Suprapubic skin (tissue), 4 donors: Measurements from ENCODE around the gene BCAT1. TPM values are rescaled to one million over a fixed set of nuclear protein-coding genes. Genes with fewer than 3 reads are reported as not detected.

Experiments
- DNase-seq, 2 donors: peaks; one replicate each; pipeline ENCODE4 v3.0.0-alpha.2; 2019; ENCODE audit warnings: low spot score in 2 of 2
- H3K27ac ChIP-seq: fragments of 200-600 bp; sonication (generic); one replicate; pipeline ENCODE4 v1.5.1; 2019
- H3K27me3 ChIP-seq: fragments of 200-600 bp; sonication (generic); one replicate; pipeline ENCODE4 v1.5.1; 2019
- H3K36me3 ChIP-seq: fragments of 200-600 bp; sonication (generic); one replicate; pipeline ENCODE4 v1.5.1; 2019
- H3K4me1 ChIP-seq: fragments of 200-600 bp; sonication (generic); one replicate; pipeline ENCODE4 v1.5.1; 2019
- H3K4me3 ChIP-seq: fragments of 200-600 bp; sonication (generic); one replicate; pipeline ENCODE4 v1.5.1; 2019; ENCODE audit warnings: mild to moderate bottlenecking
- H3K9me3 ChIP-seq: fragments of 200-600 bp; sonication (generic); one replicate; pipeline ENCODE4 v1.5.1; 2019
- EP300 ChIP-seq: sonication (generic); formaldehyde crosslinking; IDR thresholded peaks from one replicate; pipeline ENCODE4 v1.6.1; 2017; ENCODE audit warnings: antibody characterized with exemption
- POLR2A ChIP-seq, 2 donors: fragments of 450-650 bp; IDR thresholded peaks; one replicate each; pipeline ENCODE4 v1.6.1; 2017; ENCODE audit warnings: antibody characterized with exemption in 2 of 2, mild to moderate bottlenecking in 2 of 2, moderate library complexity in 2 of 2
- POLR2AphosphoS5 ChIP-seq, 3 donors: sonication (generic); formaldehyde crosslinking; IDR thresholded peaks; one replicate each; pipeline ENCODE4 v1.6.1; 2017; ENCODE audit warnings: antibody characterized with exemption in 3 of 3
- WGBS: methylation state at CpG from one replicate; pipeline ENCODE4 v1.1.5; 2018; 5-methylcytosine and 5-hydroxymethylcytosine counted together
- total RNA-seq, 4 donors: library from RNA; depleted of rRNA; stranded (reverse); fragments of >200 nt; gene quantifications; one replicate each; pipeline ENCODE4 v1.1.0, GENCODE V29; 2016
- TF ChIP-seq, protein P1 (sequence below), 2 donors: fragments of 200-600 bp in 1 of 2; fragments of 450-650 bp in 1 of 2; sonication (generic) in 1 of 2; IDR thresholded peaks; one replicate each; pipeline ENCODE4 v1.5.1; 2016 to 2019; ENCODE audit warnings: antibody characterized with exemption in 2 of 2, mild to moderate bottlenecking in 1 of 2, moderate library complexity in 1 of 2

Gene BCAT1
- total RNA-seq, 4 donors from 2014 or later = 0.68 to 2.9 (median 1.5) TPM

GRCh38 chr12:24948420-24948756 is 513 bp downstream of the BCAT1 start:
- no peak for DNase-seq
- Histone ChIP-seq H3K9me3 (no peaks in the 10 kb centered on the region), H3K4me3 (peak overlapping the region; percentile 49), H3K27ac (no peak overlapping the region), H3K27me3 (peaks cover 19% of the 10 kb centered on the region), H3K36me3 (no peaks in the 10 kb centered on the region), H3K4me1 (peaks cover 14% of the 10 kb centered on the region)
- TF ChIP-seq POLR2A (IDR thresholded peaks at IDR 0.05) (no peak), EP300 (no peak), POLR2AphosphoS5 (IDR thresholded peaks at IDR 0.05) (no peak)
- TF ChIP-seq, protein P1, sequence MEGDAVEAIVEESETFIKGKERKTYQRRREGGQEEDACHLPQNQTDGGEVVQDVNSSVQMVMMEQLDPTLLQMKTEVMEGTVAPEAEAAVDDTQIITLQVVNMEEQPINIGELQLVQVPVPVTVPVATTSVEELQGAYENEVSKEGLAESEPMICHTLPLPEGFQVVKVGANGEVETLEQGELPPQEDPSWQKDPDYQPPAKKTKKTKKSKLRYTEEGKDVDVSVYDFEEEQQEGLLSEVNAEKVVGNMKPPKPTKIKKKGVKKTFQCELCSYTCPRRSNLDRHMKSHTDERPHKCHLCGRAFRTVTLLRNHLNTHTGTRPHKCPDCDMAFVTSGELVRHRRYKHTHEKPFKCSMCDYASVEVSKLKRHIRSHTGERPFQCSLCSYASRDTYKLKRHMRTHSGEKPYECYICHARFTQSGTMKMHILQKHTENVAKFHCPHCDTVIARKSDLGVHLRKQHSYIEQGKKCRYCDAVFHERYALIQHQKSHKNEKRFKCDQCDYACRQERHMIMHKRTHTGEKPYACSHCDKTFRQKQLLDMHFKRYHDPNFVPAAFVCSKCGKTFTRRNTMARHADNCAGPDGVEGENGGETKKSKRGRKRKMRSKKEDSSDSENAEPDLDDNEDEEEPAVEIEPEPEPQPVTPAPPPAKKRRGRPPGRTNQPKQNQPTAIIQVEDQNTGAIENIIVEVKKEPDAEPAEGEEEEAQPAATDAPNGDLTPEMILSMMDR (IDR thresholded peaks at IDR 0.05) = no peak
- 1% methylated on average over 14 of the region's 14 CpGs for WGBS

DNA sequence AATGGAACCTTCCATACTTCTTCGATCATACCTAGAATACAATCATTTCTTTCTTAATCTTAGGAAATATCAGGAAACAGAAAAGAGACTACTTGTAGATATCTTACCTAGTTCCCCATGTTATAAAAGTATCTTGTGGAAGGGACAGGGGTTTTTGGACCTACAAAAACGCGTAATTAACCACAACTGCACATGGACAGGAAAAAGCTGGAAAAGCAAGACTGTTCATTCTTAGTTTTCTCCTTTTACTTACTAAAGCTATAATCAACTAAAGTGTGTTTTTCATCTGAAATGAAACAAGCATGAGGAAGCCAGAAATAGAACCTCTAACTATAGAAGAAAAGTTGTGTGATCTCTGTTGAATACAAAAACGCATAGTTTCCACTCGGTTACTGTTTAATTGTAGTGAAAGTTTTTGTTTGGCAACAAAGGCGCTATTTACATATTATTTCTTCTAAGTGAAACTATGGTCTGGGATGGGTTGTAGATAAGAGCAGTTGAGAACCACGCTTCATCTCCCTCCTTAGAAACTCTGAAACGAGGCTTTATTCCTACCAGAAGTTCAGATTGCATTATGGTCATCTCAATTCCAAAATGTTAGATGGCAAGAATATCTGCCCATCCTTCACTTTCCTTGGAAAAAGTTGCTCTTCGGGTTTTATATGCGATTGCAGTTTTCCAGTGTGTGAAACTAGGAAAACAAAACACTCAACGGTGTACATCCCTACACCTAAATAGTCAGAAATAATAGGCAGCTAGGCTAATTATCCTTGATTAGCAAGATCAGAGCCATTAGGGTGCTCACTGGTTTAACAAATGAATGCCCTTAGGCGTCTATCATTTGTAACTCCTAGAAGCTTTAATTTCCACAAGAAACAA is 1.1 kb downstream of the BCAT1 start:
- Histone ChIP-seq H3K9me3 (no peaks in the 10 kb centered on the region), H3K4me3 (peak overlapping the region; percentile 49), H3K36me3 (no peaks in the 10 kb centered on the region), H3K4me1 (peaks cover 14% of the 10 kb centered on the region), H3K27ac (no peak overlapping the region), H3K27me3 (peaks cover 19% of the 10 kb centered on the region)
- DNase-seq = no peak
- 56% methylated on average over 12 of the region's 12 CpGs for WGBS
- TF ChIP-seq EP300 (no peak), POLR2AphosphoS5 (IDR thresholded peaks at IDR 0.05) (no peak), POLR2A (IDR thresholded peaks at IDR 0.05) (no peak)
- TF ChIP-seq, protein P1 (IDR thresholded peaks at IDR 0.05) = no peak

DNA sequence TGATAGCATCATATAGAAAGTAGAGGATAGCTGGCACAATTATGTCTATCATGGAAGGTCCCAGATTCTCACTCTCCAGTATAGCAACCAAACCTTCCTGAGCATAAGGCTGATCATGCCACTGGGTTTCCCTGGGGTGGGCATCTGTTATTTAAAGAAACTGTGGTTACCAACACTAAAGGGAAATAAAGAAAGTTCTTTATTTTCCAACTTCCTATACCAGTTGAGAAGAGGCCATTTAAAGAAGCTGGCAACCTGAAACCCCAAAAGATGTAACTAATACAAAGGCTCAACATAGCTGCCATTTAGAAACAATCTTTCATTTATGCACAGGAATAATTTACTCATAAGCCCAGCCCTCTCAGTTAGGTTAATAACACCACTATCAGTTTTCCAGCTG is 3.1 kb downstream of the BCAT1 start:
- Histone ChIP-seq H3K9me3 (no peaks in the 10 kb centered on the region), H3K4me3 (no peak overlapping the region), H3K4me1 (peaks cover 14% of the 10 kb centered on the region), H3K27ac (no peak overlapping the region), H3K36me3 (no peaks in the 10 kb centered on the region), H3K27me3 (peaks cover 19% of the 10 kb centered on the region)
- no peak for DNase-seq
- TF ChIP-seq, protein P1 (IDR thresholded peaks at IDR 0.05) = no peak
- TF ChIP-seq EP300 = no peak
- TF ChIP-seq POLR2A (IDR thresholded peaks at IDR 0.05) = no peak
- no peak for TF ChIP-seq POLR2AphosphoS5 (IDR thresholded peaks at IDR 0.05)

- 90% methylated on average over 1 of the region's 1 CpG for WGBS
- Histone ChIP-seq H3K9me3 (no peaks in the 10 kb centered on the region), H3K27me3 (peaks cover 19% of the 10 kb centered on the region), H3K36me3 (no peaks in the 10 kb centered on the region), H3K4me1 (peaks cover 14% of the 10 kb centered on the region), H3K4me3 (no peak overlapping the region), H3K27ac (no peak overlapping the region)
- TF ChIP-seq POLR2AphosphoS5 (IDR thresholded peaks at IDR 0.05) (no peak), EP300 (no peak), POLR2A (IDR thresholded peaks at IDR 0.05) (no peak)
- TF ChIP-seq, protein P1 (IDR thresholded peaks at IDR 0.05) = no peak
- DNase-seq = no peak
Measured at GRCh38 chr12:24945039-24945438, 3.9 kb downstream of the BCAT1 start.

GRCh38 chr12:24944601-24944975 is 4.3 kb downstream of the BCAT1 start:
- no peak for DNase-seq
- peaks cover 19% of the 10 kb centered on the region for H3K27me3 ChIP-seq
- no peak overlapping the region for H3K27ac ChIP-seq
- TF ChIP-seq EP300 = no peak
- TF ChIP-seq POLR2AphosphoS5 (IDR thresholded peaks at IDR 0.05) = no peak
- TF ChIP-seq POLR2A (IDR thresholded peaks at IDR 0.05) = no peak
- 90% methylated on average over 2 of the region's 2 CpGs for WGBS
- H3K4me3 ChIP-seq = no peak overlapping the region
- peaks cover 14% of the 10 kb centered on the region for H3K4me1 ChIP-seq
- H3K36me3 ChIP-seq = no peaks in the 10 kb centered on the region
- H3K9me3 ChIP-seq = no peaks in the 10 kb centered on the region
